ENCODE data around the gene C1orf21. TPM values are rescaled to one million over a fixed set of nuclear protein-coding genes. Genes with fewer than 3 reads are reported as not detected.

The C1orf21 gene
- total RNA-seq, 1 experiment from 2014 or later, result 11.8 TPM

DNA sequence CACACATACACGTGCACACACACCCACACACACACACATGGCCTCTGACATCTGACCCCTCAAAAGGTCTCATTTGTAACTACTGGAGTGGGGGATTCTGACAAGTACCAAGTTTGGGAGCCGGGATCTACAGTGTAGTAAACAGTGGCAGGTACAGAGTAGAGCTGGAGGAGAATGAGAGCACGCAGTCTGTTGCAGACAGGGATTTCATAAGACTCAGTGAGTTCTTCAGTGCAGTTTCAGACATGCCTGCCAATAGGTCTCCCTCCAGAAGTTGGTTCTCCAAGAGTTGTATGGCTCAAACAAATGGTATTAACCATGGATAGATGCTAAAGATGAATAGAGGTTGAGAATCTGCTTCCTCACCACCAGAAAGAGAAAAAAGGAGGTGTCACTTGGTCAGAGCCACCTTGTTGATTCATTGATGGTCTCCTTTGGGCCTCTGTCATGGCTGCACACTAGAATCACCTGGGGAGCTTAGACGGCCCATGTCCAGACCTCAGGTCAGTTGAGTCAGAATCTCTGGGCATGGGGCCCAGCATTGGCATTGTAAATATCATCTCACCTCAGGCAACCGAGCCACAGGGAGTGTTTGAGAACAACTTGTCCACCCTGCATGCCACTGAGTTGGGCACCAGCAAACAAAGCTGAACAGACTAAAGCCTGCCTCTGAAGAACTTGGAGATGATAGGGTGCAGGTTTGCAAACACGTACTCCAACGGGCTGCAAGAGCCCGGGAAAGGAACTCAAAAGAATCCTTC lies 245.8 kb downstream of the C1orf21 start:
- Histone ChIP-seq H3K27me3 (ENCODE audit: control insufficient read depth, insufficient read depth, low read length) (no peaks in the 10 kb centered on the region), H3K4me3 (ENCODE audit: insufficient read depth, low read depth, low read length) (no peak overlapping the region), H3K36me3 (replicated peaks; ENCODE audit: control insufficient read depth, insufficient read depth, low read length) (no peaks in the 10 kb centered on the region)
- DNase-seq, result no peak

DNA sequence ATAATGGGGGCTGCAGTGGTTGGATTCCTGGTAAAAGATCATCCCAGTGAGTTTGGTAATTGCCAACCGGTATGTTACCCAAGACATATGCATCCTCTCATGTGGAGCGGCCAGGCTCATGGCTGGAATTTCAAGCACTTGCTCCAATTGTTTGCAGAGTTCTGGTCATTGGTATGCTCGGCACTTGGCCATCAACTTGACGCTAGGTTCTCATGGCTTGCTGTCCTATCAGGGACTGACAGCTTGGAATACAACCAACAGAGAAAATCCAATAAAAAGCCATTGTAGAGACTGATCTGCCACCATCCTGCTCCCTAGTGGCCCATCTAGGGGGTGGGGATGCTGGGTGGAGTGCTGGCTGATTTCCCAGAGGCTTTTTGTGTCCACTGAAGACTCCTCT lies 247.0 kb downstream of the C1orf21 start:
- Histone ChIP-seq H3K27me3 (ENCODE audit: control insufficient read depth, insufficient read depth, low read length) (no peaks in the 10 kb centered on the region), H3K4me3 (ENCODE audit: insufficient read depth, low read depth, low read length) (no peak overlapping the region), H3K36me3 (replicated peaks; ENCODE audit: control insufficient read depth, insufficient read depth, low read length) (no peaks in the 10 kb centered on the region)
- no peak for DNase-seq

DNA sequence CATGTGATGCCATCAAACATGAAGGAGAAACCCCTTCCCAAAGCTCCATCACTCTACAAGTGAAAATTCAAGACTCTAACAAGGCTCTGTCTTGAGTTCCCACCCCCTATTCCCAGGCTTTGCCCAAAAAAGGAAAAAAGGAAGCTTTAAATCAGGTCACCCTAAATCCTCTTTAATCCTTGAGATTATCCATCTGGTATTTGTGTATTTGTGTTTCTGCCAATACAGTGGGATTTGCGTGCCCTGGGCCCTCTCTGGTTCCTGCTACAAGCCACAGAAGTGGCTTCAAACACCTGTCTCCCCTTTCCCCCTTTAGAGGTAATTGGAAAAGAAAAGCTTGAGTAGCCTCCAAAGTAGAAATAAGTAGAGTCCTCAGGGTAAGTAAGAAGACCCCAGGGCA lies 247.5 kb downstream of the C1orf21 start:
- DNase-seq, result no peak
- Histone ChIP-seq H3K4me3 (ENCODE audit: insufficient read depth, low read depth, low read length) (no peak overlapping the region), H3K36me3 (replicated peaks; ENCODE audit: control insufficient read depth, insufficient read depth, low read length) (no peaks in the 10 kb centered on the region), H3K27me3 (ENCODE audit: control insufficient read depth, insufficient read depth, low read length) (no peaks in the 10 kb centered on the region)

DNA sequence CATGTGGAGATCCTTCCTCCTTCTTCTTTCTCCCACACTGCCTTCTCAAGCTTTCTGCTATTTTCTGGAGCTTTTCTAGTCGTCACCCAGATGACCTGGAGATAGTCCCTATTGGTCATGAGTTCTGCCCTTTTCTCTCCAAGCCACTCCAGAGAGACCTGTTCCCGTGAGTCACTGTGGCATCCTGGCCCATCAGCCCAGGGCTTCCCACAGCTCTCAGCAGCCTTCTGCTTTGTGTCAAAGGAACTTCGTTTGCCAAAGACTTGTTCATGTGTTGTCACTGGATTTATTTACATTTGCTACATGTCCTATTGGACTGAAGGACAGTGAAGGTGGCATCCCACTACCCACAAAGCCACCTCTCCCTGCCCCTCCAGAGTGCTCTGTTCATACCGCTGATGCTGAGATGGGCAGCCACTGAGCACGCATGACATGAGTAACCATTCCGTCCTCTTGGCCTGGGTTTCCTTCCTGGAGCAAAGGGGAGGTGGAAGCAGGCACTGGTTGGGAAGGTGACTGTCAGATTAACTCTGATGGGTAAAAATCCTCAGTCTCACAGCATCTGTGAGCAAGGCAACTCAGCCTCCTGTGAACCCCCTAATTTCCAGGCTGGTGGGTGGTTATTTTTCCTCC lies 248.6 kb downstream of the C1orf21 start:
- no peak for DNase-seq
- no peaks in the 10 kb centered on the region for H3K36me3 ChIP-seq (replicated peaks; ENCODE audit: control insufficient read depth, insufficient read depth, low read length)
- H3K27me3 ChIP-seq (ENCODE audit: control insufficient read depth, insufficient read depth, low read length), result no peaks in the 10 kb centered on the region
- no peak overlapping the region for H3K4me3 ChIP-seq (ENCODE audit: insufficient read depth, low read depth, low read length)

DNA sequence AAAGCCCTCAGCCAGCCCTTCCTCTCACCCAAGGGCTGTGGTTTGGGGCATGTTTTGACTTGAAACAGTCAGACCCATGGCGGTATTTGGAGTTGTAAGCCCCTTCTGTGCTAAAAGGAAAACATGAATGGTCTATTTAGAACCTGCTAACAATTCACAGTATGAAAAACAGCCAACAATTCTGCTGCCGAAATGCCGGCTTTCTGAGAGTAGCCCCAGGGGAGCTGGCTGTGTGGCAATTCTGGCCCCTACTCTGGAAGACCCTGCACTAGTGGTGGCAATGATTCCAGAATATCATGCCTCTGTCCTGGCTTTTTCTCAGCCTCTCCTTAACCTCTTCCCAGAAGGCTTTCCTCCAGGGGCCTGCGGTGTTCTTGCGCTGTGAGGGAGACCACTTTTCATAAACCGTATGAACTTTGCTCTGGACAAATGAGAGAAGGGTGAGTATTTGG lies 249.2 kb downstream of the C1orf21 start:
- no peak for DNase-seq
- H3K27me3 ChIP-seq (ENCODE audit: control insufficient read depth, insufficient read depth, low read length), result no peaks in the 10 kb centered on the region; the same call in 1 of the 2 replicates

DNA sequence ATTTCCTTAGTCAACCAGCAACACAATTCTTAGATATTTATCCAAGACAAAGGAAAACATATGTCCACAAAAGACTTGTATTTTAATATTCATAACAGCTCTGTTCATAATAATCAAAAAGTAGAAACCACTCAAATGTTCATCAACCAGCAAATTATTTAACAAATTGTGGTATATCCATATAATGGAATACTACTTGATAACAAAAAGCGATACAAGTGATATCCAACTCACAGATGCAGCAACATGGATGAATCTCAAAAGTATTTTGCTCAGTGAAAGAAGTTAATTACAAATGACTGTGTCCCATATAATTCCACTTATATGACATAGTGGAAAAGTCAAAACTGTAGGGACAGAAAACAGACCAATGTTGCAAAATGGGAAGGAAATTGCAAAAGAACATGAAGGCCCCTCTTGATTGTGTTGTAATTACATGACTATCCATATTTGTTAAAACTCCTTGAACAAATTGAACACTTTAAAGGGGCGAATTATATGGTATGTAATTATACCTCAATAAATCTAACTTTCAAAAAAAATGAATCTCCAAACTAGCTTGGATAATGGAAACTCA lies 250.9 kb downstream of the C1orf21 start:
- no peak for DNase-seq
- no peaks in the 10 kb centered on the region; the same call in 1 of the 2 replicates for H3K27me3 ChIP-seq (ENCODE audit: control insufficient read depth, insufficient read depth, low read length)
- H3K36me3 ChIP-seq (replicated peaks; ENCODE audit: control insufficient read depth, insufficient read depth, low read length), result no peaks in the 10 kb centered on the region
- no peak overlapping the region for H3K4me3 ChIP-seq (ENCODE audit: insufficient read depth, low read depth, low read length)

More for the DNA sequence above, 249.2 kb downstream of the C1orf21 start:
- Histone ChIP-seq H3K36me3 (replicated peaks; ENCODE audit: control insufficient read depth, insufficient read depth, low read length) (no peaks in the 10 kb centered on the region), H3K4me3 (ENCODE audit: insufficient read depth, low read depth, low read length) (no peak overlapping the region)

DNA sequence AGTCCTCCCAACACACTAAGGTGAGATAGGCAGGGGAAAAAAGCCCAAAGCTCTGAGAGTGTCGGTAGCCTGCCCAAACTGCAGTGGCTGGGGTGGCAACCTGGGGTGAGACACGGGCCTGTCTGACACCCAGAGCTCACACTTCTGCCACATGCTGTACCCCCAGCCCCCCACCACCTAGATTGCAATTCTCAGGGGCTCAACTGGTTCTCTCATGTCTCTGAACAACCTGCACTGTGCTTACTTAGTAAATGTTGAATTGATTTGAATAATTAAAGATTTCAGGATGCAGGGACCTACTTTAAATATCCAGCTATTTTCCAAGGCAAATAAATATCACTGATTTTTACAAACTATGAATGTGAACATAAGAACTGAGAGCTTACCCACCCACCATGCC lies 252.4 kb downstream of the C1orf21 start:
- DNase-seq, result no peak
- Histone ChIP-seq H3K27me3 (ENCODE audit: control insufficient read depth, insufficient read depth, low read length) (no peaks in the 10 kb centered on the region; the same call in 1 of the 2 replicates), H3K4me3 (ENCODE audit: insufficient read depth, low read depth, low read length) (no peak overlapping the region), H3K36me3 (replicated peaks; ENCODE audit: control insufficient read depth, insufficient read depth, low read length) (no peaks in the 10 kb centered on the region)

DNA sequence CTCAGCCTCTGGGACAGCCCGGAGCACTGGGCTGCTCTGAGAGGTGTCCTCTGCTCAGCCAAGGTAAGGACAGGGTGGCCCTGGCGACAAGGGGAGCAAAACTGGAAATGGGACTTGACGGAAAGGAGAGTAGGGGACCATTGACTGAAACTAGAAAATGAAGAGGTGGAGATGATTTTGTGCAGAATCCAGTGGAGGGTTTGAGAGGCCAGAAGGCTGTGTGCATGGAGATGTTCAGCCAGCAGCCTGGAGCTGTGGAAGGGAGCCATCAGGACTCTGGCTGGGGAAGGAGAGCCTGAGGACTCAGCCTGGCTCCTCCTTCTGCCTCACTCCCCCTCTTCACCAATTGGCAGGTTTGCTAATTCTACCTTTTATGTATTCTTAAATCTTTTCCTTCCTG lies 253.7 kb downstream of the C1orf21 start:
- no peak overlapping the region for H3K4me3 ChIP-seq (ENCODE audit: insufficient read depth, low read depth, low read length)
- no peak for DNase-seq
- no peaks in the 10 kb centered on the region; the same call in 1 of the 2 replicates for H3K27me3 ChIP-seq (ENCODE audit: control insufficient read depth, insufficient read depth, low read length)
- H3K36me3 ChIP-seq (replicated peaks; ENCODE audit: control insufficient read depth, insufficient read depth, low read length), result no peaks in the 10 kb centered on the region

DNA sequence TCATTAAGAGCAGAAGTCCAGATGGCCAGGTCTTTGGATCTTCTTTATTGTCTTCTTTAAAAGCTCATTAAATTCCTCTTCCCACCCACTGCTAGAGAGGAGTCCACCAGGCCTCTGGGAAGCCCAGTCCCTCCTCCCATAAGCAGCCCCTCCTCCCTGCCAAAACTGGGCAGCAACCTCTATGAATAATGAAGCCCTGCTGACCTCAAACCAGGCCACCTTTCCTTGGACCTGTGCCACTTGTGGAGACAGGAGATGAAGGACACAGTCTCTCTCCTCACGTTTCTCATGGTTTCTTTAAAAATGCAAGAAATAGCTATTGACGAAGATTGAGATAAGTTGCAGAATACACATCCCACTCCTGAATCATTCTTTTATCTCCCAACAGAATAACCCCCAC lies 255.1 kb downstream of the C1orf21 start:
- Histone ChIP-seq H3K4me3 (ENCODE audit: insufficient read depth, low read depth, low read length) (no peak overlapping the region), H3K36me3 (replicated peaks; ENCODE audit: control insufficient read depth, insufficient read depth, low read length) (no peaks in the 10 kb centered on the region), H3K27me3 (ENCODE audit: control insufficient read depth, insufficient read depth, low read length) (no peaks in the 10 kb centered on the region; the same call in 1 of the 2 replicates)
- no peak for DNase-seq

DNA sequence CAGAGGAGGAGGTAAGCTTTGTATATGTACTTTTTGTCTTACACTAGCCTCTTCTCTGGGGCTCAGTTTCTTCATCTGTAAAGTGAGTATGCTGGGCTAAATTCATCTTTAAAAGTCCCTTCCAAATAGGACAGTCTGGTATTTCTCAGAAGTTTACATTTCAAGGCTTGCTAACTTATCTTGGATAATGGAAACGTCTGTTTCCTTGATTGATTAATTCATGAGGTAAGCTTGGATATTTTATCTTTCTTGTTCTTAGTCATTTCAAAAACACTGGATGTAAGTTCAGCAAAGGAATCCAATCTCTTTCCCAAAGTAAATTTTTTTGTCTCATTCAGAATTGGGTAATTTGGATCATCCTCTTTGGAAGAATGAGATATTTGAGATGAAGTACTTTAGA lies 256.8 kb downstream of the C1orf21 start:
- DNase-seq, result no peak
- Histone ChIP-seq H3K36me3 (replicated peaks; ENCODE audit: control insufficient read depth, insufficient read depth, low read length) (no peaks in the 10 kb centered on the region), H3K4me3 (ENCODE audit: insufficient read depth, low read depth, low read length) (no peak overlapping the region), H3K27me3 (ENCODE audit: control insufficient read depth, insufficient read depth, low read length) (no peaks in the 10 kb centered on the region; the same call in 1 of the 2 replicates)

DNA sequence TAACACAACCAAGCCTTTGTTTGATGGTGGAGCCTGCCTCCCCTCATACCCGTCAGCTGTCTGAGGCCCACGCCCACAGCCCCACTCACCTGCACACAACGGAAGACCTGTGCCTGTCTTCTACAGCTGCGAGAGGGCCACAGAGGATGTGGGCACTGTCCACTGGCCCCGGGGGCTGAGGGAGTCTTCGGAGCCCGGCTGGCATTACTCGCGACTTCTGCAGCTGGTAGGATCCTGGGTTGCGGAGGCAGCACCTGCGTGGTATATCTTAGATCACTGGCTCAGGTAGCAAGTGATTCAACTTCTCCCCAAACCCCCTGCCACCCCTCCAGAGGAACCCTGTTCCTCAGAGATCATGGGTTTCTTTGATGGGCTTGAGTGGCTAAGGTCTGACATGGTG lies 257.9 kb downstream of the C1orf21 start:
- Histone ChIP-seq H3K27me3 (ENCODE audit: control insufficient read depth, insufficient read depth, low read length) (no peaks in the 10 kb centered on the region; the same call in 1 of the 2 replicates), H3K36me3 (replicated peaks; ENCODE audit: control insufficient read depth, insufficient read depth, low read length) (no peaks in the 10 kb centered on the region), H3K4me3 (ENCODE audit: insufficient read depth, low read depth, low read length) (no peak overlapping the region)
- DNase-seq, result no peak

DNA sequence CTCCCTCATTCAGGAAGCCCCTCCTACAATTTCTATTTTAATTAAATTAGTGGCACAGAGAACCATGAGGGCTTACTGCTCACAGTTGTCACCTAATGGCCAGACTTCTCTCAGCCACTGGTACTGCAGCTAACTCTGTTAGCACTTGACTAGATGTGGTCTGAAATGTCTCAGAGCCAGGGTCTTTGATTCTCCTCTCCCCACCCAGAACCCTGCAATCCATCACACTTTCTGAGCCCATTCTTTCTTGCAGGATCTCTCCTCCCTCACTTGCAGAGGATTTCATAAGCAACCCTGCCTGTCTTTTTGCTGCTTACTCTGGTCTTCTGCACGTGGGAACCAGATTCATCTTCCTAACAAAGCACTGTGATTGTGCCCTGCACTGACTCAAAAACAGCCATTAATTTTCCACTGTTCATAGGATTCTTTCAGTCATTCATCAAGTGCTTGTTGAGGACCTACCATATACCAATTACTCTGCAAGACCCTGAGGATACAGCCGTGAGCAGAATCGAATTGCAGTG lies 259.4 kb downstream of the C1orf21 start:
- no peak overlapping the region for H3K4me3 ChIP-seq (ENCODE audit: insufficient read depth, low read depth, low read length)
- H3K27me3 ChIP-seq (ENCODE audit: control insufficient read depth, insufficient read depth, low read length), result no peaks in the 10 kb centered on the region
- no peaks in the 10 kb centered on the region for H3K36me3 ChIP-seq (replicated peaks; ENCODE audit: control insufficient read depth, insufficient read depth, low read length)
- no peak for DNase-seq

DNA sequence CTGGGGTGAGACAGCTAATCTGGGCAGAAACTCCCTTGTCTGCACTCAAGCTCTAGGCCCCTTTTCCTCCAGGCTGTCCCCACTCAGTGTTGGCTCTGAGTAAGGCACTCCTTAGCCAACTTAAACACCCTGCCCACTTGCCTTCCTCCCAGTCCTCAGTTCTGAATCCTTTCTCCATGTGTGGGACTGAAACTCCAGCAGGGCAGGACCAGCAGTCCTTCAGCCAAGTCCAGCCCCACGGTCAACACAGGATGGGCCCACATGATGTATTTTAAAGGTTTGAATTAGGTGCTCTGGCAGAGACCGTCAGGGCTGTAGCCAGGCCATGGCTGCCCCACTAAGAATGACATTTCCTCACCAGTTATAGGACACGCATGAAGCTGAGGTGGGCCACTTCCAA lies 260.0 kb downstream of the C1orf21 start:
- Histone ChIP-seq H3K36me3 (replicated peaks; ENCODE audit: control insufficient read depth, insufficient read depth, low read length) (no peaks in the 10 kb centered on the region), H3K4me3 (ENCODE audit: insufficient read depth, low read depth, low read length) (no peak overlapping the region), H3K27me3 (ENCODE audit: control insufficient read depth, insufficient read depth, low read length) (no peaks in the 10 kb centered on the region)
- no peak for DNase-seq

DNA sequence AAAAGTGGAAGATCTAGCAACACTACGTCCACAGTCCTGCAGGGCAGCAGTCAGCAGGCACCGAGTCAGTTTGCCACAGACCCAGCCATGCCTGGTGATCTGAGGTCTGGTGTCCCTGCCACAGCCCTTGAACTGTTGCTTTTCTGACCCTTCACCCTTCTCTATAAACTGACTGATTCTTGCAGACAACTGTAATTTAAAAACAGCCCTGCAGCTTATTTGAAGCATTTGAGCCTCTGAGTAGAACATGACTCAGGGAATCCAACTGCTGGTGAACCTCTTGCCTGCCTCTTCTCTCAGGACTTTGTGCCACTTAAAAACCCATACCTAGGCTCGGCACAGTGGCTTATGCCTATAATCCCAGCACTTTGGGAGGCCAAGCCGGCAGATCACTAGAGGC lies 260.6 kb downstream of the C1orf21 start:
- no peak for DNase-seq
- Histone ChIP-seq H3K27me3 (ENCODE audit: control insufficient read depth, insufficient read depth, low read length) (no peaks in the 10 kb centered on the region), H3K4me3 (ENCODE audit: insufficient read depth, low read depth, low read length) (no peak overlapping the region), H3K36me3 (replicated peaks; ENCODE audit: control insufficient read depth, insufficient read depth, low read length) (no peaks in the 10 kb centered on the region)

Measured in H7 (cell line).